ENCODE measurements around the gene PRH2.

DNA sequence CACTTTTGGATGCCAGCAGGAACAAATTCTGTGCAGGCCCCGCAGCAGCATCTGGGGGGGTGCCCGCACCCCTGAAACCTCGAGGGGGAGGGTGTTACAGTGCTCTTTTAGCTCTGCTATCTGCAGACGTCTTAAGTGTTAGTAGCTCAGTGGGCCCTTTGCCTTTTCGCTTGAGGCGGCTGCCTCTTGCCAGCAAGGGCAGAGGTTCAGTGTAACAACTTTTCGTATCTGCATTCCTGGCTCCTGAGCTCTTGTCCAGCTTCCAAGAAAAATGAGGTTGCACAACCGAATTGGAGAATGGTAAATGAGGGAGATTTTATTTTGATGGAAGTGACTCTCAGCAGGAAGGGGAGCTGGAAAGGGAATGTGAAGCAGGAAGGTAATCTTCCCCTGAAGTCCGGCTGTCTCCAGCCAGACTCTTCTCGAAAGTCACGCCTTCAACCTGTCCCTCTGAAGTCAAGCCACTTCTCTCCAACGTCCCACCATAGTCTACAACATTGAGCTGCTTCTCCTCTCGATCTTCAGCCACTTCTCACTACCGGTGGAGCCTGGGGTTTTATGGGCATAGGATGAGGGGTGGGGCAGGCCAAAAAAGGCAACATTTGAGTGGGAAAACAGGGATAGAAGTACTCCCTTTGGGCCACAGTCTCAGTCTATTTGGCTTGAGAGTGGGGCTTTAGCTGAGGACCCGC, 39.9 kb downstream of the PRH2 start:
- TF ChIP-seq, protein P1, sequence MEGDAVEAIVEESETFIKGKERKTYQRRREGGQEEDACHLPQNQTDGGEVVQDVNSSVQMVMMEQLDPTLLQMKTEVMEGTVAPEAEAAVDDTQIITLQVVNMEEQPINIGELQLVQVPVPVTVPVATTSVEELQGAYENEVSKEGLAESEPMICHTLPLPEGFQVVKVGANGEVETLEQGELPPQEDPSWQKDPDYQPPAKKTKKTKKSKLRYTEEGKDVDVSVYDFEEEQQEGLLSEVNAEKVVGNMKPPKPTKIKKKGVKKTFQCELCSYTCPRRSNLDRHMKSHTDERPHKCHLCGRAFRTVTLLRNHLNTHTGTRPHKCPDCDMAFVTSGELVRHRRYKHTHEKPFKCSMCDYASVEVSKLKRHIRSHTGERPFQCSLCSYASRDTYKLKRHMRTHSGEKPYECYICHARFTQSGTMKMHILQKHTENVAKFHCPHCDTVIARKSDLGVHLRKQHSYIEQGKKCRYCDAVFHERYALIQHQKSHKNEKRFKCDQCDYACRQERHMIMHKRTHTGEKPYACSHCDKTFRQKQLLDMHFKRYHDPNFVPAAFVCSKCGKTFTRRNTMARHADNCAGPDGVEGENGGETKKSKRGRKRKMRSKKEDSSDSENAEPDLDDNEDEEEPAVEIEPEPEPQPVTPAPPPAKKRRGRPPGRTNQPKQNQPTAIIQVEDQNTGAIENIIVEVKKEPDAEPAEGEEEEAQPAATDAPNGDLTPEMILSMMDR (conservative IDR thresholded peaks at IDR 0.05; ENCODE audit: low read depth in 2 of 2): no peak
- TF ChIP-seq EZH2 (IDR thresholded peaks at IDR 0.05; ENCODE audit: low read depth, unreplicated experiment) (no peak), EZH2phosphoT487 (IDR thresholded peaks at IDR 0.05; ENCODE audit: unreplicated experiment) (no peak), POLR2AphosphoS5 (IDR thresholded peaks at IDR 0.05; ENCODE audit: low read depth) (no peak), CREB1 (CRISPR knock-in tag; IDR thresholded peaks at IDR 0.05; ENCODE audit: low read depth) (no peak), REST (IDR thresholded peaks at IDR 0.05; ENCODE audit: unreplicated experiment) (no peak), JUNB (IDR thresholded peaks at IDR 0.05; ENCODE audit: unreplicated experiment) (no peak), ZNF331 (CRISPR knock-in tag; IDR thresholded peaks at IDR 0.05; ENCODE audit: low read depth) (no peak)
- TF ChIP-seq, protein P2, sequence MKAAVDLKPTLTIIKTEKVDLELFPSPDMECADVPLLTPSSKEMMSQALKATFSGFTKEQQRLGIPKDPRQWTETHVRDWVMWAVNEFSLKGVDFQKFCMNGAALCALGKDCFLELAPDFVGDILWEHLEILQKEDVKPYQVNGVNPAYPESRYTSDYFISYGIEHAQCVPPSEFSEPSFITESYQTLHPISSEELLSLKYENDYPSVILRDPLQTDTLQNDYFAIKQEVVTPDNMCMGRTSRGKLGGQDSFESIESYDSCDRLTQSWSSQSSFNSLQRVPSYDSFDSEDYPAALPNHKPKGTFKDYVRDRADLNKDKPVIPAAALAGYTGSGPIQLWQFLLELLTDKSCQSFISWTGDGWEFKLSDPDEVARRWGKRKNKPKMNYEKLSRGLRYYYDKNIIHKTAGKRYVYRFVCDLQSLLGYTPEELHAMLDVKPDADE (IDR thresholded peaks at IDR 0.05): no peak

Data from GM23338 (cell line).